GM12801 (cell line): ENCODE measurements around the gene GARIN1A.

Source experiments
- TF ChIP-seq, protein P1 (sequence below): IDR thresholded peaks from one replicate; pipeline ENCODE4 v1.5.1; 2011; ENCODE audit warnings: control low read depth; ENCODE audit not compliant: insufficient read length; ENCODE audit errors: extremely low read depth

Gene GARIN1A

DNA sequence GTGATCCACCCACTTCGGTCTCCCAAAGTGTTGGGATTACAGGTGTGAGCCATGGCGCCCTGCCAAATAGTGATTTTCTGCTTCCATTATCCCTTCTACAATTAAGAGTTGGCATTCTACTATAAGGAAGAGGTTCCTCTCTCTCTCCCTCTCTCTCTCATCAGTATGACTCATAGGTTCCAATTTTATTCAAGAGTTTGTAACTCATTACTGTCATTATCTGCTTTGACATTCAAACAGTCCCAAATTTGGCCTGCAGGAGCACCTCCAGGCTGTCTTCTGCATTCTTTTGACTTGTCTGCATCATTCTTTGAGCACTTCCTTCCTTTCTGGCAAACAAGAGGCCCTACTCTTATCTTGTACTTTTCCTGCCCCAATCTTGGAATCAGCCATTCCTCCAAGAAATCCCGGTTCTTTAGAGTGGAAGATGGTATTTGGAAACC is 33.8 kb downstream of the GARIN1A start:
- TF ChIP-seq, protein P1, sequence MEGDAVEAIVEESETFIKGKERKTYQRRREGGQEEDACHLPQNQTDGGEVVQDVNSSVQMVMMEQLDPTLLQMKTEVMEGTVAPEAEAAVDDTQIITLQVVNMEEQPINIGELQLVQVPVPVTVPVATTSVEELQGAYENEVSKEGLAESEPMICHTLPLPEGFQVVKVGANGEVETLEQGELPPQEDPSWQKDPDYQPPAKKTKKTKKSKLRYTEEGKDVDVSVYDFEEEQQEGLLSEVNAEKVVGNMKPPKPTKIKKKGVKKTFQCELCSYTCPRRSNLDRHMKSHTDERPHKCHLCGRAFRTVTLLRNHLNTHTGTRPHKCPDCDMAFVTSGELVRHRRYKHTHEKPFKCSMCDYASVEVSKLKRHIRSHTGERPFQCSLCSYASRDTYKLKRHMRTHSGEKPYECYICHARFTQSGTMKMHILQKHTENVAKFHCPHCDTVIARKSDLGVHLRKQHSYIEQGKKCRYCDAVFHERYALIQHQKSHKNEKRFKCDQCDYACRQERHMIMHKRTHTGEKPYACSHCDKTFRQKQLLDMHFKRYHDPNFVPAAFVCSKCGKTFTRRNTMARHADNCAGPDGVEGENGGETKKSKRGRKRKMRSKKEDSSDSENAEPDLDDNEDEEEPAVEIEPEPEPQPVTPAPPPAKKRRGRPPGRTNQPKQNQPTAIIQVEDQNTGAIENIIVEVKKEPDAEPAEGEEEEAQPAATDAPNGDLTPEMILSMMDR: no peak

DNA sequence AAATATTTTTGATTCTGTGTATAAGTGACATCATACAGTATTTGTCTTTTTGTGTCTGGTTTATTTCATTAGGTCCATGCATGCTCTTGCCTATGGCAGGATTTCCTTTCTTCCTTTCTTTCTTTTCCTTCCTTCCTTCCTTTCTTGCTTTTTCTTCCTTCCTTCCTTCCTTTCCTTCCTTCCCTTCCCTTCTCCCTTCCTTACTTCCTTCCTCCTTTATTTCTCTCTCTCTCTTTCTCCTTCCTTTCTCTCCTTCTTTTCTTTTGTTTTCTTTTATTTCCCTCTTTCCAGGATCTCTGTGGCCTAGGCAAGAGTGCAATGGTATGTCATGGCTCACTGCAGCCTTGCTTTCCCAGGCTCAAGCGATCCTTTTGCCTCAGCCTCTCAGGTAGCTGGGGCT is 35.7 kb downstream of the GARIN1A start:
- TF ChIP-seq, protein P1: no peak

DNA sequence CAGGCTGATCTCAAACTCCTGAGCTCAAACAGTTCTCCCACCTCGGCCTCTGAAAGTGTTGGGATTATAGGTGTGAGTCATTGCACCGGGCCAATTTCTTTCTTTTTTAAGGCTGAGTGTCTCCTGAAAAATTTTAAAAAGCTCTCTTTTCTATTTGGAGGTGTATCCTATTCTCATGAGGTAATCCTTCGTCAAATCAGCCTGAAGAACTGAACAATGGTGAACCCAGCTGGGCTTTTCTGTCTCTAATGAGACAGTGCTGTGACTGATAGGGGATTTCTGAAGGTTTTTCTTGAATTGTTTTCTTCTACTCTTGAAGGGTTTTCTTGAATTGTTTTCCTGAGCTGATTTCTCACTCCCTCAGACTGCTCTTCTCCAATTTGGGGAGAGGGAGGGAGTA is 36.1 kb downstream of the GARIN1A start:
- TF ChIP-seq, protein P1: no peak

DNA sequence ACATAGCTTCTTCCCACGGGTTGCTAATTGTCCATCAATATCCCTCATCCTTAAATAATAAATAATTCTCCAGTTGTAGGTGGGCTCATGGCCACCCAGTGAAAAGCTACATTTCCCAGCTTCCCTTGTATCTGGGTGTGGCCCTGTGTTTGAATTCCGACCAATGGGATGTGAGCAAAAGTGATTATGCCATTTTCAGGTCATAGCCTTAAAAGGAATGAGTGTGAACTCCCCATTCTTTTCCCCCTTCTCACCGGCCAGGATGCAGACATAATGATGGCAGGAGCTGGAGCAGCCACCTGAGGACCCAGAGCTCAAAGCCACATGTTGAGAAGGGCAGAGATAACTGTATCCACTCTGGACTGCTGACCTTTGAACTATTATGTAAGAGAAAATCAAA is 36.7 kb downstream of the GARIN1A start:
- TF ChIP-seq, protein P1: no peak

DNA sequence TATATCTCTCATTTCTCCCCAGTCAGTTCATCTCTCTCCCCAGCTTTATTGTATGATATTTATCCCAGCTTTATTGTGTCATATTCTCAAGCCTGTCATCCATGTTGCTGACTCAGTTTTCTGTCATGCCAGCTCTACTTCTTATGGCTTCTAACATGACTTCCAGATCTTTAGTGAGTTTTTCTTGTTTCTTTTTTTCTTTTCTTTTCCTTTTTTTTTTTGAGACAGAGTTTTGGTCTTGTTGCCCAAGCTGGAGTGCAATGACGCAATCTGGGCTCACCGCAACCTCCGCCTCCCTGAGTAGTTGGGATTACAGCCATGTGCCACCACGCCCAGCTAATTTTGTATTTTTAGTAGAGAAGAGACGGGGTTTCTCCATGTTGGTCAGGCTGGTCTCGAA is 38.4 kb downstream of the GARIN1A start:
- TF ChIP-seq, protein P1: no peak

DNA sequence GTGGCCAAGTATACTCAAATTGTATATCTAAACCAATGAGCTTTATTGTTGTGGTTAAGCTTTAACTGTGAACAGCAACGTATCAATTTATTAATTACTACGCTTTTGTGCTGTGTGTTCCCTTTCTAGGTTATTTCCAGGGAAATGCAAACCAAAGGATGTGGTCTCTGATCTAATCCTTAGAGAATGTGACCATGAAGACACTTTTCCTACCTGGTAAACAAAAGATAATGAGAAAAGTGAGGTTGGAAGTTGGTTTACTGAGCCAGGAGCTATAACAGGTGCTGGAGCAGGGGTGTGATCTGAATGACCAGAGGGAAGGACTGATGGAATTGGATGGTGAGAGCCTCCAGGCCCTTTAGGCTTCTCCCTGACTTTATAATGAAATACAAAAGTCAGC is 41.7 kb downstream of the GARIN1A start:
- TF ChIP-seq, protein P1: no peak

DNA sequence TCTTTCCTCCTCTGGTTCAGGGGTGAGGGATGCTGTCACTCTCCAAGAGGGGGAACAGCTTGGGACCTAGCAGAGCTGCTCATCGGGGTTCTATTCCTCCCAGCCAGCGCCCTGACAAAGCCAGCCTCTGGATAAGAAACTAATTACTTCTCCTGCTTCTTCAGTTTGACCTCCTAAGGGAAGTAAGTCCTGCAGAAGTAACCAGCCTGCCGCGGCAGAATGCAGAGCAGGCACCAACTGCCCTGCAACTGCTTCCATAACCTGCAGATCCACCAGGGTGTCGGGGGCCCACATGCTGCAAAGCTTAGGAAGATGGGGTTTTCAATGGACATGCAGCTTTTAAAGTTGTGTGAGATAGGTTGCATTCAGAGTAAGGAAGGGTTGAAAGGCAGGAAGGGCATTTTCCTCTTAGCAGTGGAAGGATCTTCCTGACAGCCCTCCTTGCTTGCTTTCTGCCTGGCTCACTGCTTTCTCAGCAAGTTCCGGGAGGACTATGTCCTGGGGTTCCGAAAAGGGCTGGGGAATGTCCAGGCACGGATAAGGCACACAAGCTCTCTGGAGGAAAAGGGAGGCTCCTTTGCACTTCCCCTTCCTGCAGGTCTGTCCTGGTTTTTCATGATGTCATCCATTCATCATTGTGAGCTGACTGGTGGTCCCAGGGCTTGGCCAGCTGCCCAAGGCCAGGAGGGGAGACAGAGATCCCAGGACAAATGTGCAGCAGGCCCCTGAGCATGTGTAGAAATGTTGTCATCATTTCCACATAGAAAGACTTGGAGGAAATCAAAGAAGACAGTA is 42.8 kb downstream of the GARIN1A start:
- TF ChIP-seq, protein P1: no peak
